WTC11 (cell line): ENCODE data around the gene TCEA2. TPM values are rescaled to one million over a fixed set of nuclear protein-coding genes. Genes with fewer than 3 reads are reported as not detected.

Source experiments
- ATAC-seq: fragments of 200-7000 bp; cut with Tn5 transposase; 2 replicates; pipeline ENCODE4 v1.10.0; 2021; ENCODE audit warnings: mild to moderate bottlenecking, moderate library complexity
- CTCF ChIA-PET: fragments of 300-600 bp; sonication (Branson Sonifier 250); formaldehyde crosslinking; loops from one replicate; lab custom pipeline; 2021; ENCODE audit warnings: antibody characterized with exemption; lab: Charles Lee
- POLR2A ChIA-PET: fragments of 350-600 bp; sonication (Branson Sonifier 250); formaldehyde crosslinking; loops from one replicate; lab custom pipeline; 2021; ENCODE audit warnings: antibody characterized with exemption; lab: Charles Lee
- DNase-seq: peaks from one replicate; pipeline ENCODE4 v3.0.0; 2021; ENCODE audit warnings: low spot score
- H3K27ac Mint-ChIP-seq: 2 replicates; pipeline ENCODE4 v1.8.0; 2021; ENCODE audit warnings: mixed read lengths
- H3K27me3 Mint-ChIP-seq: 2 replicates; pipeline ENCODE4 v1.8.0; 2021; ENCODE audit warnings: low read depth, mild to moderate bottlenecking, moderate library complexity, mixed read lengths
- H3K36me3 Mint-ChIP-seq: 2 replicates; pipeline ENCODE4 v1.8.0; 2021; ENCODE audit warnings: mixed read lengths
- H3K4me1 Mint-ChIP-seq: 2 replicates; pipeline ENCODE4 v1.8.0; 2022; ENCODE audit warnings: mixed read lengths
- H3K4me3 Mint-ChIP-seq: 2 replicates; pipeline ENCODE4 v1.8.0; 2021; ENCODE audit warnings: mild to moderate bottlenecking, moderate library complexity, mixed read lengths
- H3K9me3 Mint-ChIP-seq: 2 replicates; pipeline ENCODE4 v1.8.0; 2021; ENCODE audit warnings: mixed read lengths
- CREB1 ChIP-seq: sonication (generic); formaldehyde crosslinking; IDR thresholded peaks from 2 replicates; pipeline ENCODE4 v1.8.0; 2023; ENCODE audit warnings: mild to moderate bottlenecking, missing genetic modification reagents
- CREM ChIP-seq: sonication (generic); formaldehyde crosslinking; IDR thresholded peaks from 2 replicates; pipeline ENCODE4 v1.8.1; 2022; ENCODE audit warnings: mild to moderate bottlenecking, missing genetic modification reagents, moderate library complexity
- CTCF ChIP-seq: fragments of 200-600 bp; IDR thresholded peaks from 2 replicates; pipeline ENCODE4 v1.8.0; 2022; ENCODE audit warnings: antibody characterized with exemption
- E2F5 ChIP-seq: sonication (generic); formaldehyde crosslinking; IDR thresholded peaks from 2 replicates; pipeline ENCODE4 v1.8.1; 2022; ENCODE audit warnings: mild to moderate bottlenecking, moderate library complexity, missing genetic modification reagents
- EMX1 ChIP-seq: fragments of 250-450 bp; sonication (Bioruptor Pico); IDR thresholded peaks from 2 replicates; pipeline ENCODE4 v1.8.0; 2021; ENCODE audit warnings: mild to moderate bottlenecking
- FOXP4 ChIP-seq: sonication (generic); formaldehyde crosslinking; IDR thresholded peaks from 2 replicates; pipeline ENCODE4 v1.8.0; 2022; ENCODE audit warnings: mild to moderate bottlenecking, missing genetic modification reagents
- HMGXB4 ChIP-seq: sonication (generic); formaldehyde crosslinking; IDR thresholded peaks from 2 replicates; pipeline ENCODE4 v1.8.1; 2023; ENCODE audit warnings: mild to moderate bottlenecking, moderate library complexity, missing genetic modification reagents
- IRF1 ChIP-seq: sonication (generic); formaldehyde crosslinking; IDR thresholded peaks from 2 replicates; pipeline ENCODE4 v1.8.0; 2023; ENCODE audit warnings: missing genetic modification reagents
- KAT7 ChIP-seq: sonication (generic); formaldehyde crosslinking; IDR thresholded peaks from 2 replicates; pipeline ENCODE4 v1.8.1; 2023; ENCODE audit warnings: missing genetic modification reagents, mild to moderate bottlenecking, borderline replicate concordance
- MAX ChIP-seq: sonication (generic); formaldehyde crosslinking; IDR thresholded peaks from 2 replicates; pipeline ENCODE4 v1.8.0; 2022; ENCODE audit warnings: mild to moderate bottlenecking, missing genetic modification reagents
- NFE2L1 ChIP-seq: sonication (generic); formaldehyde crosslinking; IDR thresholded peaks from 2 replicates; pipeline ENCODE4 v1.8.1; 2023; ENCODE audit warnings: missing genetic modification reagents
- NR3C1 ChIP-seq: sonication (generic); formaldehyde crosslinking; conservative IDR thresholded peaks from 2 replicates; pipeline ENCODE4 v1.8.1; 2023; ENCODE audit warnings: low read depth, mild to moderate bottlenecking, missing genetic modification reagents
- SP1 ChIP-seq: sonication (generic); formaldehyde crosslinking; conservative IDR thresholded peaks from 2 replicates; pipeline ENCODE4 v1.8.1; 2022; ENCODE audit warnings: missing genetic modification reagents
- ZNF219 ChIP-seq: sonication (generic); formaldehyde crosslinking; IDR thresholded peaks from 2 replicates; pipeline ENCODE4 v1.8.0; 2023; ENCODE audit warnings: missing genetic modification reagents, mild to moderate bottlenecking, borderline replicate concordance
- ZNF263 ChIP-seq: sonication (generic); formaldehyde crosslinking; IDR thresholded peaks from 2 replicates; pipeline ENCODE4 v1.8.1; 2022; ENCODE audit warnings: low read depth, mild to moderate bottlenecking, moderate library complexity, missing genetic modification reagents
- ZNF416 ChIP-seq: fragments of 250-450 bp; sonication (Bioruptor Pico); IDR thresholded peaks from 2 replicates; pipeline ENCODE4 v1.9.0; 2021; ENCODE audit warnings: mild to moderate bottlenecking, inconsistent platforms
- ZNF423 ChIP-seq: fragments of 250-450 bp; sonication (Bioruptor Pico); IDR thresholded peaks from 2 replicates; pipeline ENCODE4 v2.1.2; 2022; ENCODE audit warnings: mild to moderate bottlenecking, moderate library complexity
- ZNF671 ChIP-seq: fragments of 250-450 bp; sonication (Bioruptor Pico); IDR thresholded peaks from 2 replicates; pipeline ENCODE4 v1.8.0; 2021; ENCODE audit warnings: mild to moderate bottlenecking
- total RNA-seq: library from RNA; stranded (reverse); gene quantifications from 3 replicates; pipeline ENCODE4 v1.2.3, GENCODE V29; 2021

The TCEA2 gene
- total RNA-seq, 1 experiment from 2014 or later, result 55.8 TPM

GRCh38 chr20:64100946-64101688 is 38.1 kb downstream of the TCEA2 start:
- Mint-ChIP-seq H3K9me3 (peaks cover 10% of the 10 kb centered on the region), H3K27ac (no peak overlapping the region), H3K36me3 (peaks cover 6% of the 10 kb centered on the region), H3K27me3 (peaks cover 22% of the 10 kb centered on the region), H3K4me3 (peak overlapping the region; percentile 57), H3K4me1 (peaks cover 8% of the 10 kb centered on the region)
- ATAC-seq, result no peak
- ChIA-PET CTCF (interaction anchor here (0.6 to 4.7 kb wide), 13 partner anchors 9 to 155 kb away, joined by 3 to 77 read pairs (median 6); partner anchors contain the start of genes LKAAEAR1, OPRL1, PCMTD2 and RGS19), POLR2A (no interaction called here)
- no peak for DNase-seq
- no peak for TF ChIP-seq ZNF219 (CRISPR knock-in tag)
- no peak for TF ChIP-seq EMX1 (CRISPR knock-in tag)

GRCh38 chr20:64101731-64102621 is 39.0 kb downstream of the TCEA2 start:
- H3K9me3 Mint-ChIP-seq, result peaks cover 2% of the 10 kb centered on the region
- POLR2A ChIA-PET, result no interaction called here

More at GRCh38 chr20:64101731-64102621, 39.0 kb downstream of the TCEA2 start:
- peaks cover under 1% of the 10 kb centered on the region; the same call in 1 of the 2 replicates for H3K36me3 Mint-ChIP-seq
- peak; percentile 82 for ATAC-seq
- H3K27ac Mint-ChIP-seq, result no peak overlapping the region
- no peak for TF ChIP-seq NFE2L1 (CRISPR knock-in tag)
- no peak for TF ChIP-seq CREM (CRISPR knock-in tag)
- no peak for TF ChIP-seq ZNF263 (CRISPR knock-in tag)
- no peak for TF ChIP-seq NR3C1
- TF ChIP-seq E2F5 (CRISPR knock-in tag), result peak; percentile 81
- TF ChIP-seq IRF1, result no peak
- TF ChIP-seq CREB1, result no peak
- TF ChIP-seq KAT7, result no peak
- peak; percentile 69 for TF ChIP-seq SP1 (CRISPR knock-in tag)
- TF ChIP-seq ZNF416 (CRISPR knock-in tag), result no peak
- peak; percentile 91 for TF ChIP-seq HMGXB4 (CRISPR knock-in tag)
- TF ChIP-seq CTCF, result peak; percentile 91
- no peak for TF ChIP-seq ZNF671 (CRISPR knock-in tag)
- no peak for TF ChIP-seq FOXP4
- TF ChIP-seq ZNF423 (CRISPR knock-in tag), result 0 out of 2 replicates have a peak, but pooled peaks have one; percentile 38
- peak; percentile 42; the same call in 1 of the 2 replicates for TF ChIP-seq MAX (CRISPR knock-in tag)
- CTCF ChIA-PET, result interaction anchor here (0.6 to 4.7 kb wide), 32 partner anchors 9 to 665 kb away, joined by 3 to 77 read pairs (median 5); partner anchors contain the start of genes LKAAEAR1, OPRL1, PCMTD2 and PRPF6
- peak; percentile 79 for DNase-seq
- H3K4me1 Mint-ChIP-seq, result peaks cover 8% of the 10 kb centered on the region
- H3K4me3 Mint-ChIP-seq, result peak overlapping the region; percentile 74
- peaks cover 22% of the 10 kb centered on the region for H3K27me3 Mint-ChIP-seq
